GM21619 (cell line): ENCODE data around the gene MAPK8IP2.

Experiments
- ATAC-seq: cut with Tn5 transposase; IDR thresholded peaks from one replicate; pipeline ENCODE4 v1.9.1; 2021; ENCODE audit not compliant: unreplicated experiment

Gene MAPK8IP2

GRCh38 chr22:50600538-50600937 is at the start of gene MAPK8IP2:
TSS of gene MAPK8IP2 (plus strand) at chr22:50600793. CDS start at chr22:50600819, 26 bp downstream.
- ATAC-seq: no peak

GRCh38 chr22:50551160-50551752 is 49.3 kb upstream of the MAPK8IP2 start:
- ATAC-seq: no peak

GRCh38 chr22:50553310-50553709 is 47.3 kb upstream of the MAPK8IP2 start:
- ATAC-seq: no peak

- no peak for ATAC-seq
These were observed 43.9 kb upstream of the MAPK8IP2 start for GRCh38 chr22:50556703-50557102.

GRCh38 chr22:50560034-50560433 is 40.6 kb upstream of the MAPK8IP2 start:
- ATAC-seq: no peak

- ATAC-seq: no peak
These were observed 38.9 kb upstream of the MAPK8IP2 start for GRCh38 chr22:50561401-50562358.

- peak; percentile 89 for ATAC-seq
These were observed 37.8 kb upstream of the MAPK8IP2 start, which contains the start of gene SYCE3 for GRCh38 chr22:50562523-50563412. TSS of gene SYCE3 (minus strand) at chr22:50562919. CDS start at chr22:50556405, 6,514 bp downstream.

- no peak for ATAC-seq
These were observed 37.0 kb upstream of the MAPK8IP2 start for GRCh38 chr22:50563413-50564160.

GRCh38 chr22:50564289-50564688 is 36.3 kb upstream of the MAPK8IP2 start:
- ATAC-seq: no peak

- no peak for ATAC-seq
These were observed 32.8 kb upstream of the MAPK8IP2 start for GRCh38 chr22:50567721-50568252.

GRCh38 chr22:50568626-50569025 is 32.0 kb upstream of the MAPK8IP2 start:
- ATAC-seq: no peak

GRCh38 chr22:50569041-50569459 is 31.5 kb upstream of the MAPK8IP2 start:
- ATAC-seq: no peak

- ATAC-seq: no peak
These were observed 30.6 kb upstream of the MAPK8IP2 start for GRCh38 chr22:50569896-50570535.

- ATAC-seq: no peak
These were observed 29.7 kb upstream of the MAPK8IP2 start for GRCh38 chr22:50570861-50571260.

GRCh38 chr22:50571264-50572175 is 29.1 kb upstream of the MAPK8IP2 start:
- no peak for ATAC-seq

- no peak for ATAC-seq
These were observed 27.6 kb upstream of the MAPK8IP2 start for GRCh38 chr22:50572965-50573364.

GRCh38 chr22:50573491-50574382 is 26.9 kb upstream of the MAPK8IP2 start:
- ATAC-seq: no peak

- no peak for ATAC-seq
These were observed 26.2 kb upstream of the MAPK8IP2 start for GRCh38 chr22:50574383-50574755.
